Cerebellar cortex (tissue), 1 donor: ENCODE measurements around the gene MRC2.
"Not testable (repeated sequence)": the region's sequence is repeated elsewhere in the genome, so short reads cannot be mapped to it uniquely, and the experiment has no call there.

ENCODE experiments used
- DNase-seq: peaks from one replicate; pipeline ENCODE4 v3.0.0-alpha.2; 2015; ENCODE audit warnings: low spot score

The MRC2 gene

GRCh38 chr17:62679866-62680377, 52.5 kb downstream of the MRC2 start:
- no peak for DNase-seq

GRCh38 chr17:62680541-62681052, 53.1 kb downstream of the MRC2 start:
- DNase-seq = peak; percentile 29

- DNase-seq = no peak
Observed at GRCh38 chr17:62681061-62681938, 53.8 kb downstream of the MRC2 start.

GRCh38 chr17:62681939-62682381, 54.5 kb downstream of the MRC2 start:
- no peak for DNase-seq

- no peak for DNase-seq
Observed at GRCh38 chr17:62684179-62684578, 56.7 kb downstream of the MRC2 start.

- DNase-seq = no peak
Observed at GRCh38 chr17:62687997-62688396, 60.5 kb downstream of the MRC2 start.

- peak; percentile 29 for DNase-seq
Observed at GRCh38 chr17:62688398-62689160, 61.1 kb downstream of the MRC2 start.

- DNase-seq = no peak
Observed at GRCh38 chr17:62689441-62690167, 62.1 kb downstream of the MRC2 start.

GRCh38 chr17:62690168-62690897, 62.9 kb downstream of the MRC2 start:
- DNase-seq = no peak

GRCh38 chr17:62691589-62691915, 64.1 kb downstream of the MRC2 start:
- DNase-seq = not testable (repeated sequence)

- no peak for DNase-seq
Observed at GRCh38 chr17:62692159-62692651, 64.7 kb downstream of the MRC2 start.

- DNase-seq = no peak
Observed at GRCh38 chr17:62692721-62693431, 65.4 kb downstream of the MRC2 start.

GRCh38 chr17:62693616-62694409, 66.3 kb downstream of the MRC2 start:
- no peak for DNase-seq

GRCh38 chr17:62695093-62695738, 67.7 kb downstream of the MRC2 start:
- not testable (repeated sequence) for DNase-seq

GRCh38 chr17:62696256-62696655, 68.8 kb downstream of the MRC2 start:
- no peak for DNase-seq

GRCh38 chr17:62696726-62697490, 69.4 kb downstream of the MRC2 start:
- DNase-seq = peak; percentile 90

GRCh38 chr17:62698459-62698858, 71.0 kb downstream of the MRC2 start:
- DNase-seq = peak; percentile 73

GRCh38 chr17:62700964-62701705, 73.7 kb downstream of the MRC2 start:
- DNase-seq = no peak
